Endometrial microvascular endothelial cells (primary cell): ENCODE measurements around the gene CD48. TPM values are rescaled to one million over a fixed set of nuclear protein-coding genes. Genes with fewer than 3 reads are reported as not detected.

ENCODE experiments used
- total RNA-seq: library from RNA; depleted of rRNA; stranded (reverse); fragments of >200 nt; gene quantifications from one replicate; pipeline ENCODE4 v1.2.3, GENCODE V29; 2015; ENCODE audit errors: inconsistent ontology term

CD48 gene
- total RNA-seq, 1 donor from 2014 or later = not detected

Other genes starting within 250 kb of the CD48 start
- gene SLAMF6, start 188.6 kb downstream of the CD48 start, total RNA-seq = not detected
- not detected for gene CD84, start 132.3 kb downstream of the CD48 start, total RNA-seq
- gene SLAMF1, start 64.8 kb downstream of the CD48 start, total RNA-seq = not detected
- not detected for gene SLAMF7, start 27.4 kb upstream of the CD48 start, total RNA-seq
- gene LY9, start 84.4 kb upstream of the CD48 start, total RNA-seq = not detected
- not detected for gene CD244, start 151.1 kb upstream of the CD48 start, total RNA-seq
- gene ITLN1, start 173.4 kb upstream of the CD48 start, total RNA-seq = not detected
- not detected for gene ITLN2, start 243.0 kb upstream of the CD48 start, total RNA-seq